ENCODE measurements around the gene NAB2.

The NAB2 gene

DNA sequence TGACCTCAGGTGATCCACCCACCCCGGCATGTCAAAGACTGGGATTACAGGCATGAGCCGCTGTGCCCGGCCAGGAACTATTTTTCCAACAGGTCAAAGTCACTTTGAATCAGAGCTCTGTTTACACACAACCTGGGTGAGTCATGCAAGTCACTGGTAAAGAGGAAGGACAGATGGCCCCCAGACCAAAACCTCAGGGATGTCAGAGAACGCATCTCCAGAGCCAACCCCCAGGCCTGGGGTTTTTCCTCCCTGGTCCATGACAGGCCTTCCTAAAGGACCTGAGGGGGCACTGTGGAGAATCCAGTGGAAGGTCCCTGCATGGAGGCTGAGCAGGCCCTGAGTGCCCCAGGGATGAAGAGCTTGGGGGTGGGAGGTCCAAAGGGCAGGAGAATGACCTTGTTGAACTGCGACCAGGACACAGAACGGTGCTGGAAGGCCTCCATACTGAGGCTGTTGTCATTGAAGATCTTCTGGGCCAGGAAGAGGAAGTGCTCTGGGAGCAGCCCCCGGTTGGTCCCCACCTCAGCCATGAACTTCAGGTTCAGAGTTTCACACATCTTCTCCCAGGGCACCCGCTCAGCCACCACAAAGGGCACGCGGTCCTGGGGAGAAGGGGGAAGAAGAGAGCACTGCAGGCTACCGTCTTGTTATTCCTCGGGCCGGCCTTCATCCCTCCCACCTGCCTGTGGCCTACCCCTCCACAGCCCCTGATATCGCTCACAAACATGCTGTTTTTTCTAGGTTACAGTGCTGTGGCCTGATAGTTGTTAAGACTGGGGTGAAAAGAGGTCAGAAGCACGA, 13.2 kb downstream of the NAB2 start:
- TF ChIP-seq, protein P1, sequence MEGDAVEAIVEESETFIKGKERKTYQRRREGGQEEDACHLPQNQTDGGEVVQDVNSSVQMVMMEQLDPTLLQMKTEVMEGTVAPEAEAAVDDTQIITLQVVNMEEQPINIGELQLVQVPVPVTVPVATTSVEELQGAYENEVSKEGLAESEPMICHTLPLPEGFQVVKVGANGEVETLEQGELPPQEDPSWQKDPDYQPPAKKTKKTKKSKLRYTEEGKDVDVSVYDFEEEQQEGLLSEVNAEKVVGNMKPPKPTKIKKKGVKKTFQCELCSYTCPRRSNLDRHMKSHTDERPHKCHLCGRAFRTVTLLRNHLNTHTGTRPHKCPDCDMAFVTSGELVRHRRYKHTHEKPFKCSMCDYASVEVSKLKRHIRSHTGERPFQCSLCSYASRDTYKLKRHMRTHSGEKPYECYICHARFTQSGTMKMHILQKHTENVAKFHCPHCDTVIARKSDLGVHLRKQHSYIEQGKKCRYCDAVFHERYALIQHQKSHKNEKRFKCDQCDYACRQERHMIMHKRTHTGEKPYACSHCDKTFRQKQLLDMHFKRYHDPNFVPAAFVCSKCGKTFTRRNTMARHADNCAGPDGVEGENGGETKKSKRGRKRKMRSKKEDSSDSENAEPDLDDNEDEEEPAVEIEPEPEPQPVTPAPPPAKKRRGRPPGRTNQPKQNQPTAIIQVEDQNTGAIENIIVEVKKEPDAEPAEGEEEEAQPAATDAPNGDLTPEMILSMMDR (IDR thresholded peaks at IDR 0.05; ENCODE audit: low read depth, low read length): no peak
- TF ChIP-seq MYC (IDR thresholded peaks at IDR 0.05; ENCODE audit: low read depth, low read length): peak; percentile 57; the same call in 1 of the 2 replicates
- TF ChIP-seq, protein P2, sequence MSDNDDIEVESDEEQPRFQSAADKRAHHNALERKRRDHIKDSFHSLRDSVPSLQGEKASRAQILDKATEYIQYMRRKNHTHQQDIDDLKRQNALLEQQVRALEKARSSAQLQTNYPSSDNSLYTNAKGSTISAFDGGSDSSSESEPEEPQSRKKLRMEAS (IDR thresholded peaks at IDR 0.05; ENCODE audit: low read depth, low read length): peak; percentile 71
- TF ChIP-seq POLR2A (IDR thresholded peaks at IDR 0.05; ENCODE audit: extremely low read depth, insufficient read length): no peak
- peak; percentile 90 for DNase-seq (ENCODE audit: low read depth)
- no peak overlapping the region for H3K4me3 ChIP-seq (ENCODE audit: low read depth, low read length)

DNA sequence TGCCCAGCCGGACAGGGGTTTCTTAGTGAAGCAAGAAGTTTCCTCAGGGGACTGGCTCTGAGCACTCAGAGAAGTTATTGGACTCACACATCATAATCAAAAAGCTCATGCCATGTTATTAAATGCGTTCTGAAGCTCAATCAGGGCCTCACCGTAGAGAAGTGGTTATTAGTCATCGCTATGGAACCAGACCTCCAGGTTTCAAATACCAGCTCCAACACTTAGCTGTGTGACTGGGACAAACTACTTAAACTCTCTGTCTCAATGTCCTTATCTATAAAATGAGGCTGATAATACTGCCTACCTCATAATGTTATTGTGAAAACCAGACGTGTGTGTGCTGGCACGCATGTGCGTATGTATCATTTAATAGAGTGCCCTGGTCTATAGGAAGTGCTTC, 14.9 kb downstream of the NAB2 start:
- TF ChIP-seq, protein P1 (IDR thresholded peaks at IDR 0.05; ENCODE audit: low read depth, low read length): no peak
- no peak for TF ChIP-seq POLR2A (IDR thresholded peaks at IDR 0.05; ENCODE audit: extremely low read depth, insufficient read length)
- TF ChIP-seq, protein P2 (IDR thresholded peaks at IDR 0.05; ENCODE audit: low read depth, low read length): no peak
- no peak for TF ChIP-seq MYC (IDR thresholded peaks at IDR 0.05; ENCODE audit: low read depth, low read length)
- H3K4me3 ChIP-seq (ENCODE audit: low read depth, low read length): no peak overlapping the region
- DNase-seq (ENCODE audit: low read depth): no peak

DNA sequence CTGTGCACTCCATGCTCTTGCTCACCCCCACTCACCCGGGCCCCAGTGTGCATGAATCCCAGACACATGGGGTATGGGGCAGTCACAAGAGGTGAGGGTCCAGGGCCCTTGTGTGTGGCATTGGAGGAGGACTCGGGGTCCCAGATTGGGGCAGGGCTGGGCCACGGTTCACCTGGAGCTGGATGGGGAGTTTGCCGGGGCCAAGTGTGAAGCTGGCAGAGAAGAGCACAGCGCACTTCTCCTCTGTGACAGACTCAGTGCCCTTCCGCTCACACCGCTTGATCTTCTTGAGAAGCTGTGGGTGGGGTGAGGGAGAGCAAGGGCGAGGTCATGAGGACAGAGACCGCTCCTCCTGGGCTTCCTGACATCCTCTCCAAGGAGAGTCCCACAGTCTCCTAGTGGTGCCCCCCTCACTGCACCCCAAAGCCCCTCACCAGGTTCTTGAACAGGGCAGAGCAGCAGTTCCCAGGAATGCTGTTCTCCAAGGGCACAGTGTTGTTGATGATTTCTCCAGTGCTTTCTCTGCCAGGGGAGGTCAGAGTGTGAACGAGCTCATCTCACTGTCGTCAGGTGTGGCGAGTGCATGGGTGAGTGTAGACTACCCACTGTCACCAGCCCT, 15.5 kb downstream of the NAB2 start:
- H3K4me3 ChIP-seq (ENCODE audit: low read depth, low read length): no peak overlapping the region
- no peak for TF ChIP-seq MYC (IDR thresholded peaks at IDR 0.05; ENCODE audit: low read depth, low read length)
- TF ChIP-seq, protein P2 (IDR thresholded peaks at IDR 0.05; ENCODE audit: low read depth, low read length): no peak
- TF ChIP-seq, protein P1 (IDR thresholded peaks at IDR 0.05; ENCODE audit: low read depth, low read length): no peak
- TF ChIP-seq POLR2A (IDR thresholded peaks at IDR 0.05; ENCODE audit: extremely low read depth, insufficient read length): no peak
- no peak for DNase-seq (ENCODE audit: low read depth)

DNA sequence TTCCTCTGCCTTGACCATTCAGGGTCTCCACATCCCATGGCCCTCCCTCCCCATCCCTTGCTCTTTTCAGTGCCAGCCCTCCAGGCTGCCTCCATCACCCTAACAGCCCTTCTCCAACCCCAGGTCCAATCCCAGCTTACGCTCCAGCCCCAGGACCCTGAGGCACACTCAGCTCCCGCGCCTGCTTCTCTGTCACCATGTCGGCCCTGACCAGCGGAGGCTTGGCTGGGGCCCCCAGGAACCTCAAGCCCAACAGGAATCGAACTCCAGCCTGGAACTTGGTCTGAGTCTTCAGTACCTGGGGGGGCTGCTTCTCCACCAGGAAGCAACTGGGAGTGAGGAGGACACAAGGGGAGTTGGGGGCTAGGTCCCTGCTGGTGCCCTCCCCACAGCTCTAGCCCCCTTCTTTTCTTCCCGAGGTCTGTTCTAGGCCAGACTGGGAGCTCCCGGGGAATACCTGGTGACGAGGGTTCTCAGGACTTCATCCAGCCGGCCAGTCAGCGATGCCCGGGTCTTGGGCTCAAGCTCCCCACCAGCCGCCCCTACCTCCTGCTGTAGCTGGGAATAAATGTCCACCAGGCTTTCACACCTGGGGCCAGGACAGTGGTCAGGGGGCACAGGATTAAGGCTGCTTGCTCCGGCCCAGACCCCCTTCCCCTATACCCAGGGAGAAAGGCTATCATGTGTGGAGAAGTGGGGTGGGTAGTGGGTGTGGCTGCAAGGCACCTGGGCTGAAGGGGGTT, 16.3 kb downstream of the NAB2 start:
- TF ChIP-seq, protein P1 (IDR thresholded peaks at IDR 0.05; ENCODE audit: low read depth, low read length): no peak
- TF ChIP-seq POLR2A (IDR thresholded peaks at IDR 0.05; ENCODE audit: extremely low read depth, insufficient read length) (no peak), MYC (IDR thresholded peaks at IDR 0.05; ENCODE audit: low read depth, low read length) (no peak)
- TF ChIP-seq, protein P2 (IDR thresholded peaks at IDR 0.05; ENCODE audit: low read depth, low read length): no peak
- no peak overlapping the region for H3K4me3 ChIP-seq (ENCODE audit: low read depth, low read length)
- DNase-seq (ENCODE audit: low read depth): no peak

DNA sequence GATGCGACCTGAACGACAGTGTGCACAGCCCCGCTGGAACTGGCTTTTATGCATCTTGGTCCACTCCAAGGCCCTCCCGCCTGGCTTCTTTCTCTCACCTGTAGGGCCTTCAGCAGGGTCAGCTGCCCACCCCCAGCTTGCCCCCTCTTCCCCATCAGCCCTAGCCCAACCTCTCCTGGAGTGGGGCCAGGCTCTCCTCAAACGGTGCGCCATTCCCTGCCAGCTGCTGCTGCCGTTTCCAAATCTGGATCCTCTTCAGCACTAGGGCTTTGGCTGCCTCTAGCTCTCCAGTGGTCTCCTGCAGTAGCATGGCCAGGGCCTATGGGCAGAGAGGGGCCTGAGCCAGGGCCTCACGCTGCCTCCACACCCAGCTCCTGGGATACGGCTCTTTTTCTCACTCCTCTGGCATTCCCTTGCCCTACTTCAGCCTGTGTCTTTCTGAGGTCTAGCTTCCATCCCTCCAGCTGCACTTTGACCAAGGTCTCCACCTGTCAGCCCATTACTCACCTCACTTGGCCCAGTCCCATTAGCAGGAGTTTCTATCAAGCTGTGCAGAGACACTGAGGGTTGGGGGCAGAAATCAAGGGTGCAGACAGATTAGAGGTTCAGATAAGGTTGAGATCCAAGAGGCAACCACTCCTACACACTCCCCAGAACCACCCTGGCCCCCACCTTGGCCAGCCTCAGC, 17.3 kb downstream of the NAB2 start:
- no peak for TF ChIP-seq MYC (IDR thresholded peaks at IDR 0.05; ENCODE audit: low read depth, low read length)
- TF ChIP-seq, protein P2 (IDR thresholded peaks at IDR 0.05; ENCODE audit: low read depth, low read length): no peak
- TF ChIP-seq, protein P1 (IDR thresholded peaks at IDR 0.05; ENCODE audit: low read depth, low read length): no peak
- TF ChIP-seq POLR2A (IDR thresholded peaks at IDR 0.05; ENCODE audit: extremely low read depth, insufficient read length): no peak
- H3K4me3 ChIP-seq (ENCODE audit: low read depth, low read length): no peak overlapping the region
- DNase-seq (ENCODE audit: low read depth): no peak
